ENCODE data around the gene HEYL. TPM values are rescaled to one million over a fixed set of nuclear protein-coding genes. Genes with fewer than 3 reads are reported as not detected.

The HEYL gene
- total RNA-seq, 4 donors from 2014 or later: 9.4 to 64.0 (median 13.4) TPM

DNA sequence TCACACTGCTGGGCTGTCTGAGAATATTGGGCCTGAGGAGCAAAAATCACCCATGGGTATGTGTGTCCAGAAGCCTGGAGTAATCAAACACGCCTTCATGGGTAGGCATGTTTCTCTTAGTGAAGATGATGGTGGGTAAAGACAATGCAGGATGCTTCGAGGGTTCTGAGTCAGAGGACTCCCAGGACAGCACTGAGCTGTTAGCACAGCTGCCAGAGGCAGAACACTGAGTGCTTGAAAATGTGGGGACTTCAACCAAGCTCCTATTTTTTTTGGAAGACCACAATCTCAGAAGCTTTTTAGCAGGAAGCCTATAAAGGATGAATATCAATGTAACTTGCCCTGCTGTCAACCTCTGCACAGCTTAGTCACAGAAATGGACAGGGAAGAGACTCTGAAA is 40.4 kb upstream of the HEYL start:
- TF ChIP-seq, protein P1, sequence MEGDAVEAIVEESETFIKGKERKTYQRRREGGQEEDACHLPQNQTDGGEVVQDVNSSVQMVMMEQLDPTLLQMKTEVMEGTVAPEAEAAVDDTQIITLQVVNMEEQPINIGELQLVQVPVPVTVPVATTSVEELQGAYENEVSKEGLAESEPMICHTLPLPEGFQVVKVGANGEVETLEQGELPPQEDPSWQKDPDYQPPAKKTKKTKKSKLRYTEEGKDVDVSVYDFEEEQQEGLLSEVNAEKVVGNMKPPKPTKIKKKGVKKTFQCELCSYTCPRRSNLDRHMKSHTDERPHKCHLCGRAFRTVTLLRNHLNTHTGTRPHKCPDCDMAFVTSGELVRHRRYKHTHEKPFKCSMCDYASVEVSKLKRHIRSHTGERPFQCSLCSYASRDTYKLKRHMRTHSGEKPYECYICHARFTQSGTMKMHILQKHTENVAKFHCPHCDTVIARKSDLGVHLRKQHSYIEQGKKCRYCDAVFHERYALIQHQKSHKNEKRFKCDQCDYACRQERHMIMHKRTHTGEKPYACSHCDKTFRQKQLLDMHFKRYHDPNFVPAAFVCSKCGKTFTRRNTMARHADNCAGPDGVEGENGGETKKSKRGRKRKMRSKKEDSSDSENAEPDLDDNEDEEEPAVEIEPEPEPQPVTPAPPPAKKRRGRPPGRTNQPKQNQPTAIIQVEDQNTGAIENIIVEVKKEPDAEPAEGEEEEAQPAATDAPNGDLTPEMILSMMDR (IDR thresholded peaks at IDR 0.05): no peak
- TF ChIP-seq POLR2A (IDR thresholded peaks at IDR 0.05): no peak
- intact Hi-C loops (cut with DNase I; ENCODE audit: low total_unique reads): no loop called here

DNA sequence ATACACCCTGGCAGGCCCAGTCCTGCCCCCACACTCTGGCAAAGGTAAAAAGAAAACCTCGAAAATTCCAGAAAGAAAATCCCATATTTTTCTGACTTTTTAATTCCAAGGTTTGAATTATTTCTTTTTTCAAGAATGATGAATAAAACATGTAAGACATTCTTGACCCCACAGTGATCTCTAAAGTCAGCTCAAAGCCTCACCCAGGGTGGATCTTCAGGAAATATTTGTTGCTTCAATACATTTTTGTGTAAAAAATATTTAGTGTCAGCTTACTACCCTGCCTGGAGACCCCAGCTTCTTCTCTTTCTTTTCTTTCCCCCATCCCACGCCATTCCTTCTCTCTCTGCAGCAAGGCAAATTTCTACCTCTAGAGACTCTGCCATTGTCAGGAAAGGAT is 39.4 kb upstream of the HEYL start:
- Histone ChIP-seq H3K4me3 (no peak overlapping the region), H3K36me3 (no peaks in the 10 kb centered on the region), H3K27ac (no peak overlapping the region), H3K9me3 (no peaks in the 10 kb centered on the region), H3K27me3 (peaks cover 0 to 4% of the 10 kb centered on the region in 2 donors), H3K4me1 (no peaks in the 10 kb centered on the region)
- TF ChIP-seq POLR2A (IDR thresholded peaks at IDR 0.05): no peak
- TF ChIP-seq, protein P1 (IDR thresholded peaks at IDR 0.05): no peak
- intact Hi-C loops (cut with DNase I; ENCODE audit: low total_unique reads): no loop called here
- DNase-seq: no peak

More for the DNA sequence above, 40.4 kb upstream of the HEYL start:
- Histone ChIP-seq H3K27me3 (peaks cover 0 to 8% of the 10 kb centered on the region in 2 donors), H3K4me1 (no peaks in the 10 kb centered on the region), H3K36me3 (no peaks in the 10 kb centered on the region), H3K9me3 (no peaks in the 10 kb centered on the region), H3K27ac (no peak overlapping the region), H3K4me3 (no peak overlapping the region)
- no peak for DNase-seq

DNA sequence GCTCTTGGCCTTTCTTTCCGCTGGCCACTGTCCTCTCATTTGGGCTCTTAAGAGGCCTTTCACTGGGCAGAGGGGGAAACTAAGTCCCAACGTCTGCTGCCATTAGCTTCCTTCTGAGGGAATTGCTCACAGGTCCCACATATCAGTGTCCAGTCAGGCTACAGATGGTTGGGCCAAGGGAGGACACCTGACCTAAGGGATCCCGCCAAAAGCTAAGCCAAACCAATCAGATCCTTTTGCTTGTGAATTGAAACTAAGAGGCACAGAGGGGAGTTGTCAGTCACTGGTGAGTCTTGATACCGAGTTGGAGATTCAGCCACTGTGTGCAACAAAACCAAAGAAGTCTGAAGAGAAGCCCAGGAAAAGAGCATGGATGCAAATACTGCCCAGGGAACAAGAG is 38.2 kb upstream of the HEYL start:
- no peaks in the 10 kb centered on the region for H3K27me3 ChIP-seq
- no peaks in the 10 kb centered on the region for H3K9me3 ChIP-seq
- TF ChIP-seq POLR2A (IDR thresholded peaks at IDR 0.05): no peak
- TF ChIP-seq, protein P1 (IDR thresholded peaks at IDR 0.05): no peak
- no peaks in the 10 kb centered on the region for H3K4me1 ChIP-seq
- H3K27ac ChIP-seq: no peak overlapping the region
- no peak for DNase-seq
- no peaks in the 10 kb centered on the region for H3K36me3 ChIP-seq
- intact Hi-C loops (cut with DNase I; ENCODE audit: low total_unique reads): no loop called here
- H3K4me3 ChIP-seq: no peak overlapping the region

DNA sequence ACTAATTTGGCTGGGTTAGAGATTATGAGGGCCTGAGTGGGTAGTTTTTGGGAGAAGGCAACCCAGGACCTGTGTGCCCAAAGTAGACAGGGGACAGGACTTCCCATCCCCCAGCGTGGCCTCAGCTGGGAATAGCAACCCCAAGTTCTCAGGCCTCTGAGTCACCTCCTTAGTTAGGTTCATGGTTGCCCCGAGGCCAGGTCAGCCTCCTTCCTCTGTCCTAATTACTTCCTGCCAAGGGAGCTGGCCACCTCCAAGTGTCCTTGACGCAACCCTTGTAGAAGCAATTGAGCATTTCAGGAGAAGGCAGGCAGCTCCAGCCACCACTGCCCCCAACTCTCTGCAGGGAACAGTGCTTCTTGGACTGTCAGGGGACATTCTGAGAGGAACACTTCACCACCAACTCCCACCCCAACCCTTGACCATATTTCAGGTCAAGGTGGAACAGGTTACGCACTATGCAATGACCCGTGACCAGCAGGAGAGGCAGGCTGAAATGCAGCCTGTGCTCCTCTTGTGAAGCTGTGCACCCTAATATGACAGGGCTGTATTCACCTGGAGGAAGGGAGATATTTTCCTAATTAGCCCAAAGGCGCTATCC is 37.6 kb upstream of the HEYL start:
- TF ChIP-seq, protein P1 (IDR thresholded peaks at IDR 0.05): no peak
- no peak for TF ChIP-seq POLR2A (IDR thresholded peaks at IDR 0.05)
- no peak overlapping the region for H3K4me3 ChIP-seq
- no peaks in the 10 kb centered on the region for H3K9me3 ChIP-seq
- no peak for DNase-seq
- H3K27me3 ChIP-seq: no peaks in the 10 kb centered on the region
- H3K27ac ChIP-seq: no peak overlapping the region
- no peaks in the 10 kb centered on the region for H3K4me1 ChIP-seq
- intact Hi-C loops (cut with DNase I; ENCODE audit: low total_unique reads): no loop called here
- no peaks in the 10 kb centered on the region for H3K36me3 ChIP-seq

DNA sequence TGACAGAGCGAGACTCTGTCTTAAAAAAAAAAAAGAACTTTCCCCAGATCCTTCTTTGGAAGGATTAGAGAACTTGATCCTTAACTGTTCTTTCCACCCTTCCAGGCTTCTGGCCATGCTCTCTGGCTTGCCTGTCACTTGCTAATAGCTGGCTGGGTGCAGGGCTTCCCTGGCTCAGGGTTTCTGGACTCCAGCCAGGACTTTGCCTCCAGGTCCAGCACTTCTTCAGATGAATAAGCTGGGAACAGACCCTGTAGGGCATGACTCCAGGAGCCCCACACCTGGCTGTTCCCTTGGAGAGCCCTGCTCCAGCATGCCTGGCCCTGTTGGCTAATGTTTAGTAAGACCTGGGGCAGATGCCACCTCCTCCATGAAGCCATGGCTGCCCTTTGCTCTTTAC is 35.8 kb upstream of the HEYL start:
- Histone ChIP-seq H3K36me3 (no peaks in the 10 kb centered on the region), H3K4me3 (no peak overlapping the region), H3K9me3 (no peaks in the 10 kb centered on the region), H3K27ac (no peak overlapping the region), H3K27me3 (no peaks in the 10 kb centered on the region), H3K4me1 (no peaks in the 10 kb centered on the region)
- intact Hi-C loops (cut with DNase I; ENCODE audit: low total_unique reads): no loop called here
- DNase-seq: no peak
- TF ChIP-seq, protein P1 (IDR thresholded peaks at IDR 0.05): no peak
- no peak for TF ChIP-seq POLR2A (IDR thresholded peaks at IDR 0.05)
